H9 (cell line): Measurements from ENCODE around the gene ATRIP. TPM values are rescaled to one million over a fixed set of nuclear protein-coding genes. Genes with fewer than 3 reads are reported as not detected.

ENCODE experiments used
- DNase-seq: peaks from one replicate; pipeline ENCODE4 v3.0.0-alpha.2; 2017
- H2AFZ ChIP-seq: one replicate; pipeline ENCODE4 v1.6.1; 2013; ENCODE audit warnings: mild to moderate bottlenecking, low read length, control low read depth, moderate library complexity
- H2AK5ac ChIP-seq: 2 replicates; pipeline ENCODE4 v1.6.1; 2013; ENCODE audit warnings: low read length, control low read depth, mixed read lengths; ENCODE audit not compliant: insufficient read length
- H2BK120ac ChIP-seq: one replicate; pipeline ENCODE4 v1.6.1; 2013; ENCODE audit warnings: low read depth, mild to moderate bottlenecking, low read length, control low read depth, inconsistent platforms; ENCODE audit not compliant: poor library complexity, severe bottlenecking
- H2BK12ac ChIP-seq: 2 replicates; pipeline ENCODE4 v1.6.1; 2013; ENCODE audit warnings: low read length, control low read depth, mixed read lengths, low read depth; ENCODE audit not compliant: insufficient read length
- H2BK15ac ChIP-seq: 2 replicates; pipeline ENCODE4 v1.6.1; 2013; ENCODE audit warnings: low read depth, low read length, control low read depth
- H2BK20ac ChIP-seq: one replicate; pipeline ENCODE4 v1.6.1; 2013; ENCODE audit warnings: low read depth, mild to moderate bottlenecking, low read length, control low read depth, inconsistent platforms; ENCODE audit not compliant: poor library complexity, severe bottlenecking
- H2BK5ac ChIP-seq: 2 replicates; pipeline ENCODE4 v1.6.1; 2013; ENCODE audit warnings: low read length, control low read depth, mixed read lengths; ENCODE audit not compliant: insufficient read length
- H3K14ac ChIP-seq: 2 replicates; pipeline ENCODE4 v1.6.1; 2013; ENCODE audit warnings: low read length, control low read depth; ENCODE audit not compliant: insufficient read depth
- H3K18ac ChIP-seq: 2 replicates; pipeline ENCODE4 v1.6.1; 2013; ENCODE audit warnings: low read depth, mild to moderate bottlenecking, mixed read lengths, low read length, control low read depth; ENCODE audit not compliant: insufficient read length
- H3K23ac ChIP-seq: 2 replicates; pipeline ENCODE4 v1.6.1; 2013; ENCODE audit warnings: low read length, control low read depth, mixed read lengths, low read depth; ENCODE audit not compliant: insufficient read length
- H3K23me2 ChIP-seq: 2 replicates; pipeline ENCODE4 v1.6.1; 2013; ENCODE audit warnings: low read depth, mild to moderate bottlenecking, mixed read lengths, low read length, control low read depth; ENCODE audit not compliant: insufficient read length, poor library complexity, severe bottlenecking
- H3K27ac ChIP-seq: 2 replicates; pipeline ENCODE4 v1.5.1; 2013; ENCODE audit warnings: low read length, control low read depth, mixed read lengths, low read depth; ENCODE audit not compliant: insufficient read length
- H3K27me3 ChIP-seq: 2 replicates; pipeline ENCODE4 v1.6.1; 2013; ENCODE audit warnings: low read length, control low read depth, inconsistent platforms; ENCODE audit not compliant: insufficient read depth
- H3K4ac ChIP-seq: 2 replicates; pipeline ENCODE4 v1.6.1; 2013; ENCODE audit warnings: low read depth, mild to moderate bottlenecking, control low read depth, inconsistent platforms, low read length, moderate library complexity
- H3K4me1 ChIP-seq: 2 replicates; pipeline ENCODE4 v1.6.1; 2013; ENCODE audit warnings: low read length, control low read depth, inconsistent platforms; ENCODE audit not compliant: insufficient read depth
- H3K4me2 ChIP-seq: 2 replicates; pipeline ENCODE4 v1.6.1; 2013; ENCODE audit warnings: low read length, control low read depth, mixed read lengths; ENCODE audit not compliant: insufficient read length, insufficient read depth
- H3K56ac ChIP-seq: 2 replicates; pipeline ENCODE4 v1.6.1; 2013; ENCODE audit warnings: low read depth, mild to moderate bottlenecking, mixed read lengths, low read length, control low read depth; ENCODE audit not compliant: insufficient read length
- H3K79me1 ChIP-seq: 2 replicates; pipeline ENCODE4 v1.6.1; 2013; ENCODE audit warnings: low read depth, mild to moderate bottlenecking, moderate library complexity, low read length, control low read depth, inconsistent platforms; ENCODE audit not compliant: insufficient read depth, poor library complexity, severe bottlenecking
- H3K79me2 ChIP-seq: 2 replicates; pipeline ENCODE4 v1.6.1; 2013; ENCODE audit warnings: low read length, control low read depth, inconsistent platforms; ENCODE audit not compliant: insufficient read depth
- H3K9ac ChIP-seq: 2 replicates; pipeline ENCODE4 v1.6.1; 2013; ENCODE audit warnings: low read length, control low read depth, mixed read lengths; ENCODE audit not compliant: insufficient read length; ENCODE audit errors: extremely low read depth
- H3K9me3 ChIP-seq: one replicate; pipeline ENCODE4 v1.6.1; 2013; ENCODE audit warnings: low read depth, low read length, inconsistent platforms; ENCODE audit not compliant: control insufficient read depth
- H3T11ph ChIP-seq: one replicate; pipeline ENCODE4 v1.6.1; 2013; ENCODE audit warnings: mild to moderate bottlenecking, low read length, control low read depth, inconsistent platforms
- H4K20me1 ChIP-seq: one replicate; pipeline ENCODE4 v1.6.1; 2013; ENCODE audit not compliant: control insufficient read depth, insufficient read length, insufficient read depth
- H4K5ac ChIP-seq: 2 replicates; pipeline ENCODE4 v1.6.1; 2013; ENCODE audit warnings: low read depth, mild to moderate bottlenecking, mixed read lengths, low read length, control low read depth; ENCODE audit not compliant: insufficient read length
- H4K8ac ChIP-seq: replicated peaks from 2 replicates; pipeline ENCODE4 v1.6.1; 2013; ENCODE audit warnings: low read length, control low read depth, mixed read lengths, low read depth; ENCODE audit not compliant: insufficient read length
- H4K91ac ChIP-seq: 2 replicates; pipeline ENCODE4 v1.6.1; 2013; ENCODE audit warnings: low read depth, mild to moderate bottlenecking, moderate library complexity, mixed read lengths, low read length, control low read depth; ENCODE audit not compliant: insufficient read length
- H3K27ac Mint-ChIP-seq, 3 experiments: 2 replicates in 2 of 3; 3 replicates in 1 of 3; pipeline ENCODE4 v1.8.0; 2020 to 2021; ENCODE audit warnings: mixed read lengths in 3 of 3, mild to moderate bottlenecking in 1 of 3, moderate library complexity in 1 of 3
- H3K27me3 Mint-ChIP-seq: 2 replicates; pipeline ENCODE4 v1.8.0; 2021; ENCODE audit warnings: low read depth, mild to moderate bottlenecking, moderate library complexity, mixed read lengths
- H3K36me3 Mint-ChIP-seq, 3 experiments: 2 replicates in 2 of 3; 3 replicates in 1 of 3; pipeline ENCODE4 v1.8.0; 2020 to 2021; ENCODE audit warnings: low read depth in 3 of 3, mixed read lengths in 3 of 3; ENCODE audit not compliant: insufficient read depth in 1 of 3
- H3K4me1 Mint-ChIP-seq, 2 experiments: 2 replicates each; pipeline ENCODE4 v1.8.0; 2020; ENCODE audit warnings: mixed read lengths in 2 of 2
- H3K4me3 Mint-ChIP-seq, 2 experiments: 2 replicates in 1 of 2; 3 replicates in 1 of 2; pipeline ENCODE4 v1.8.0; 2020 to 2021; ENCODE audit warnings: mild to moderate bottlenecking in 2 of 2, mixed read lengths in 2 of 2, moderate library complexity in 1 of 2
- H3K9me3 Mint-ChIP-seq, 2 experiments: 2 replicates in 1 of 2; 3 replicates in 1 of 2; pipeline ENCODE4 v1.8.0; 2020; ENCODE audit warnings: mild to moderate bottlenecking in 2 of 2, mixed read lengths in 2 of 2, moderate library complexity in 1 of 2
- CTCF ChIP-seq: fragments of 200-600 bp; sonication (generic); conservative IDR thresholded peaks from 3 replicates; pipeline ENCODE4 v1.8.0; 2021; ENCODE audit warnings: antibody characterized with exemption, mild to moderate bottlenecking
- WGBS: extraction: QIAGEN DNeasy Blood & Tissue Kit; methylation state at CpG from one replicate; pipeline ENCODE4 v1.1.7; 2013; ENCODE audit warnings: missing lambda C conversion rate, low lambda C conversion rate, mixed read lengths; ENCODE audit not compliant: insufficient read length; ENCODE audit errors: extremely low coverage; 5-methylcytosine and 5-hydroxymethylcytosine counted together
- long read RNA-seq: library from polyadenylated mRNA; unstranded; transcript quantifications from one replicate; pipeline ENCODE4 v2.0.0, GENCODE V29; 2020
- total RNA-seq: library from RNA; stranded (reverse); gene quantifications from 2 replicates; pipeline ENCODE4 v1.2.1, GENCODE V29; 2021

ATRIP gene
- 16.3 and 17.5 TPM in 2 replicates for total RNA-seq
- long read RNA-seq, full-length matches to known transcripts, result 2 of 23 reads
- long read RNA-seq, partial matches to known transcripts, result 11 of 23 reads
- long read RNA-seq, other reads (novel, unspliced or antisense), result 10 of 23 reads

DNA sequence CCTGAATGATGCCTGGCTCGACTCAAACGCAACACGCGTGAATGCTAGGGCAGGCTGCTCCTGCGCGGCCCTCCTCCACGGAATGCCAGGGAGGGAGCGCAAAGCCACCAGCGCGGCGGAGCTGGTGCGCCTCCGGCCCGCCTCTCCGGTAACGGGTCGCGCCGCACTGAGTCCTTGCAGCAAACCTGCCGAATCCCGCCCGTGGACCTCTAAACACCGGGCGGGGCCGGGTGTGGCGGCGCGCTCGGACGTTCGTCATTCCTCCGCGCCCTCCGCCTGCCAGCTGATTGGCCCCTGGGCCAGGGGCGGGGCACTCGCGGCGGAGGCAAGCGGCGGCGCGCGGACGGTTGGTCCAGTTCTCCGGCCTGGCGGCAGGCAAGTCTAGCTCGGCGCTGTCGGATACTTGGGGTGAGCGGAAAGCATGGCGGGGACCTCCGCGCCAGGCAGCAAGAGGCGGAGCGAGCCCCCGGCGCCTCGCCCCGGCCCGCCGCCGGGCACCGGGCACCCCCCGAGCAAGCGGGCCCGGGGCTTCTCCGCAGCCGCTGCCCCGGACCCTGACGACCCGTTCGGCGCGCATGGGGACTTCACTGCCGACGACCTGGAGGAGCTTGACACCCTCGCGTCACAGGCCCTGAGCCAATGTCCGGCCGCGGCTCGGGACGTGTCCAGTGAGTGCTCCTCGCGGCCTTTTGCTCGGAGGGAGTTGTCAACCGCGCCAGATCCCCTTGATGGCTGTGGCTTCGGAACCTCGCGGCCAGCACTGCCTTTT, at the start of gene ATRIP:
TSS of gene ATRIP (plus strand) at position 313 of the 769 bp plus-strand sequence. CDS start at position 422, 109 bp downstream.
- Histone ChIP-seq H3K4me1 (no peaks in the 10 kb centered on the region), H3K56ac (no peak within 1 kb of the TSS), H3K79me2 (peaks cover 1% of the 10 kb centered on the region; the same call in 1 of the 2 replicates), H3K27me3 (no peaks in the 10 kb centered on the region), H3K23ac (no peak within 1 kb of the TSS), H4K20me1 (no peaks in the 10 kb centered on the region), H4K91ac (no peak within 1 kb of the TSS), H2BK20ac (no peak within 1 kb of the TSS), H2AK5ac (no peak within 1 kb of the TSS), H3K9me3 (no peaks in the 10 kb centered on the region), H3K23me2 (peaks cover 14% of the 10 kb centered on the region), H3K79me1 (peaks cover 5% of the 10 kb centered on the region), H3T11ph (no peak within 1 kb of the TSS), H3K18ac (peak within 1 kb of the TSS; percentile 11), H2BK120ac (no peak within 1 kb of the TSS), H3K27ac (no peak within 1 kb of the TSS), H2BK5ac (no peak within 1 kb of the TSS), H3K9ac (peak within 1 kb of the TSS; percentile 81), H4K5ac (no peak within 1 kb of the TSS), H2AFZ (no peak within 1 kb of the TSS), H2BK15ac (no peak within 1 kb of the TSS), H2BK12ac (no peak within 1 kb of the TSS), H3K4ac (no peak within 1 kb of the TSS), H4K8ac (no peak within 1 kb of the TSS), H3K4me2 (peak within 1 kb of the TSS; percentile 92), H3K14ac (peak within 1 kb of the TSS; percentile 34; the same call in 1 of the 2 replicates)
- no CpG with 5 or more reads among the region's 91 CpGs for WGBS
- DNase-seq, result peak; percentile 92
- Mint-ChIP-seq H3K27me3 (no peaks in the 10 kb centered on the region), H3K4me1 (peaks cover 23 to 26% of the 10 kb centered on the region in 2 experiments), H3K27ac (peak within 1 kb of the TSS; percentile 55 to 95 (median 65); a peak in 6 of 7 replicates), H3K36me3 (peaks cover 18 to 39% (median 26%) of the 10 kb centered on the region in 3 experiments; a peak in 6 of 7 replicates), H3K4me3 (peak within 1 kb of the TSS; percentile 91 to 94), H3K9me3 (no peaks in the 10 kb centered on the region)
- no peak for TF ChIP-seq CTCF
